Adrenal gland (tissue), 5 donors: Measurements from ENCODE around the gene STX16.

ENCODE experiments used
- POLR2A ChIP-seq, 2 donors: fragments of 450-650 bp; IDR thresholded peaks; one replicate each; pipeline ENCODE4 v1.6.1; 2017; ENCODE audit warnings: antibody characterized with exemption in 2 of 2, mild to moderate bottlenecking in 2 of 2, moderate library complexity in 1 of 2
- TF ChIP-seq, protein P1 (sequence below), 6 experiments: fragments of 450-650 bp in 4 of 6; fragments of 200-600 bp in 2 of 6; sonication (generic) in 1 of 6; IDR thresholded peaks; 1 replicate in 5 of 6; 2 replicates in 1 of 6; pipeline versions ENCODE4 v1.5.1 to v1.8.0; 2016 to 2021; ENCODE audit warnings: antibody characterized with exemption in 6 of 6, mild to moderate bottlenecking in 2 of 6, moderate library complexity in 1 of 6
- donor health status: DM: no; HTN: no; CAD: no.

- TF ChIP-seq, protein P1, sequence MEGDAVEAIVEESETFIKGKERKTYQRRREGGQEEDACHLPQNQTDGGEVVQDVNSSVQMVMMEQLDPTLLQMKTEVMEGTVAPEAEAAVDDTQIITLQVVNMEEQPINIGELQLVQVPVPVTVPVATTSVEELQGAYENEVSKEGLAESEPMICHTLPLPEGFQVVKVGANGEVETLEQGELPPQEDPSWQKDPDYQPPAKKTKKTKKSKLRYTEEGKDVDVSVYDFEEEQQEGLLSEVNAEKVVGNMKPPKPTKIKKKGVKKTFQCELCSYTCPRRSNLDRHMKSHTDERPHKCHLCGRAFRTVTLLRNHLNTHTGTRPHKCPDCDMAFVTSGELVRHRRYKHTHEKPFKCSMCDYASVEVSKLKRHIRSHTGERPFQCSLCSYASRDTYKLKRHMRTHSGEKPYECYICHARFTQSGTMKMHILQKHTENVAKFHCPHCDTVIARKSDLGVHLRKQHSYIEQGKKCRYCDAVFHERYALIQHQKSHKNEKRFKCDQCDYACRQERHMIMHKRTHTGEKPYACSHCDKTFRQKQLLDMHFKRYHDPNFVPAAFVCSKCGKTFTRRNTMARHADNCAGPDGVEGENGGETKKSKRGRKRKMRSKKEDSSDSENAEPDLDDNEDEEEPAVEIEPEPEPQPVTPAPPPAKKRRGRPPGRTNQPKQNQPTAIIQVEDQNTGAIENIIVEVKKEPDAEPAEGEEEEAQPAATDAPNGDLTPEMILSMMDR (IDR thresholded peaks at IDR 0.05), result no peak
- TF ChIP-seq POLR2A (IDR thresholded peaks at IDR 0.05), result no peak
These were observed 3.1 kb upstream of the STX16 start for GRCh38 chr20:58647796-58648501.
